MG63 (cell line): ENCODE data around the gene SMLR1. TPM values are rescaled to one million over a fixed set of nuclear protein-coding genes. Genes with fewer than 3 reads are reported as not detected.
A peak's percentile ranks its signal among the peaks of the same experiment; 100 is the strongest.

Experiments
- DNase-seq: peaks from one replicate; pipeline ENCODE4 v3.0.0-alpha.2; 2020
- H3K27me3 ChIP-seq: fragments of 250-450 bp; sonication (Bioruptor Pico); 2 replicates; pipeline ENCODE4 v1.5.1; 2020; ENCODE audit warnings: mild to moderate bottlenecking, moderate library complexity
- H3K36me3 ChIP-seq: fragments of 250-450 bp; sonication (Bioruptor Pico); 2 replicates; pipeline ENCODE4 v1.5.1; 2020; ENCODE audit warnings: mild to moderate bottlenecking, moderate library complexity
- H3K4me3 ChIP-seq: fragments of 250-450 bp; sonication (Bioruptor Pico); 2 replicates; pipeline ENCODE4 v1.5.1; 2020; ENCODE audit warnings: mild to moderate bottlenecking, moderate library complexity
- H3K9me3 ChIP-seq: fragments of 250-450 bp; sonication (Bioruptor Pico); 2 replicates; pipeline ENCODE4 v1.5.1; 2020; ENCODE audit warnings: mild to moderate bottlenecking, moderate library complexity
- total RNA-seq: library from RNA; depleted of rRNA; stranded (reverse); fragments of >200 nt; shearing (Covaris generic); gene quantifications from 2 replicates; pipeline ENCODE4 v1.2.3, GENCODE V29; 2014; ENCODE audit warnings: low replicate concordance

Gene SMLR1
- total RNA-seq, 1 experiment from 2014 or later: not detected

- no peaks in the 10 kb centered on the region; the same call in 1 of the 2 replicates for H3K36me3 ChIP-seq
- H3K4me3 ChIP-seq: no peak overlapping the region
- no peak for DNase-seq
- H3K27me3 ChIP-seq: no peaks in the 10 kb centered on the region
- no peaks in the 10 kb centered on the region for H3K9me3 ChIP-seq
These were observed 12.8 kb downstream of the SMLR1 start for GRCh38 chr6:130840050-130840449.

- peak; percentile 11 for DNase-seq
- Histone ChIP-seq H3K27me3 (no peaks in the 10 kb centered on the region), H3K36me3 (no peaks in the 10 kb centered on the region; the same call in 1 of the 2 replicates), H3K9me3 (no peaks in the 10 kb centered on the region), H3K4me3 (no peak overlapping the region)
These were observed 14.0 kb downstream of the SMLR1 start for GRCh38 chr6:130841128-130841728.

- no peaks in the 10 kb centered on the region for H3K27me3 ChIP-seq
- no peaks in the 10 kb centered on the region; the same call in 1 of the 2 replicates for H3K36me3 ChIP-seq
- DNase-seq: no peak
- no peaks in the 10 kb centered on the region for H3K9me3 ChIP-seq
- H3K4me3 ChIP-seq: no peak overlapping the region
These were observed 16.5 kb downstream of the SMLR1 start for GRCh38 chr6:130843575-130844320.

GRCh38 chr6:130846501-130846900, 19.3 kb downstream of the SMLR1 start:
- Histone ChIP-seq H3K36me3 (no peaks in the 10 kb centered on the region; the same call in 1 of the 2 replicates), H3K4me3 (no peak overlapping the region)

DNA sequence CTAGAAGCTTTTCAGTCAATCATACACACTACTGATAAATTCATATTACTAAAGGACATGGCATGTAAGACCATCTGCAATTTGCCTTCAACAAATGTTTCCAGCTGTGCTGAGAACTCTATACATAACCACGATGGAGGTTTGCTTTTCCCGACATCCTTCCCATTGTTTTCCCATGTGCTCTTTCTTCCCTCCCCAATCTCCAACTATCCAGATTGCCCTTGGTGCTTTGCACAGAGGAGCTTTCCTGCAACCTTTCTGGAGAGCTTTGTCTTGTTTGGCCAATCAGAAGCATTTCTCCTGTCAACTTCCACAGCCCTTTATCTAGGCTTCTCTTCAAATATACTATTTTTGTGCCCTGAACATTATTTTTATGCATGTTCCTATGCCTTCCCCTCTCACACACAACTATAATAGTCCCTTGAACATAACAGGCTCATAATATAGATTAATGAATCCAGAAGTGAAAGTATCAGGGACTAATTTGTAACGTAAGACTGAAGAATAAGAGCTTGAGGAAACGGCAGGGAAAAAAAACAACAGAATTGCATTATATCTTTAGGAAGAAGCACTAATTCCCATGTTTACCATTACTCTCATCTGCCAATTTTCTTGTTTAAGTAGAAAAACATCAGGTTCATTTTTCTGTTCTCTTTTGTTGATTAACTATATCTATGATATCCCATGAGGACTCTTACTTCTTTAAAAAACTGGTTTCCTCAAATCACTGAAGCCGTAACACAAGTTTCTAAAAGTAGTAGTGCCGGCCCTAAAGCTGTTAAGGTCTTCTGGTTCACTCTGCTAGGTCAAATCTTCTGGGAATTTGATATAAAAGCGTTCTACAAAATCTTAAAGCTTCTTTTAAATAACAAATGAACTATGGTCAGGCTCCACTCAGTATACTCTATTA, 20.1 kb downstream of the SMLR1 start:
- DNase-seq: no peak
- no peaks in the 10 kb centered on the region for H3K9me3 ChIP-seq

More at GRCh38 chr6:130846501-130846900, 19.3 kb downstream of the SMLR1 start:
- no peak for DNase-seq
- H3K9me3 ChIP-seq: no peaks in the 10 kb centered on the region
- H3K27me3 ChIP-seq: no peaks in the 10 kb centered on the region

GRCh38 chr6:130848945-130849344, 21.7 kb downstream of the SMLR1 start:
- Histone ChIP-seq H3K36me3 (no peaks in the 10 kb centered on the region; the same call in 1 of the 2 replicates), H3K27me3 (no peaks in the 10 kb centered on the region), H3K4me3 (no peak overlapping the region), H3K9me3 (no peaks in the 10 kb centered on the region)
- DNase-seq: peak; percentile 8

More for the DNA sequence above, 20.1 kb downstream of the SMLR1 start:
- no peak overlapping the region for H3K4me3 ChIP-seq
- no peaks in the 10 kb centered on the region; the same call in 1 of the 2 replicates for H3K36me3 ChIP-seq
- no peaks in the 10 kb centered on the region for H3K27me3 ChIP-seq

- Histone ChIP-seq H3K27me3 (no peaks in the 10 kb centered on the region), H3K9me3 (no peaks in the 10 kb centered on the region), H3K36me3 (peaks cover 3% of the 10 kb centered on the region), H3K4me3 (no peak overlapping the region)
- no peak for DNase-seq
These were observed 22.4 kb downstream of the SMLR1 start for GRCh38 chr6:130849594-130849993.

GRCh38 chr6:130851026-130851425, 23.8 kb downstream of the SMLR1 start:
- no peak for DNase-seq
- Histone ChIP-seq H3K4me3 (no peak overlapping the region), H3K36me3 (peaks cover 7% of the 10 kb centered on the region), H3K9me3 (no peaks in the 10 kb centered on the region), H3K27me3 (no peaks in the 10 kb centered on the region)

GRCh38 chr6:130852844-130853554, 25.8 kb downstream of the SMLR1 start:
- no peak for DNase-seq

GRCh38 chr6:130853555-130854183, 26.5 kb downstream of the SMLR1 start:
- Histone ChIP-seq H3K4me3 (no peak overlapping the region), H3K36me3 (peaks cover 10% of the 10 kb centered on the region; the same call in 1 of the 2 replicates), H3K27me3 (no peaks in the 10 kb centered on the region), H3K9me3 (no peaks in the 10 kb centered on the region)
- peak; percentile 42 for DNase-seq

More at GRCh38 chr6:130852844-130853554, 25.8 kb downstream of the SMLR1 start:
- H3K36me3 ChIP-seq: peaks cover 7% of the 10 kb centered on the region; the same call in 1 of the 2 replicates
- no peak overlapping the region for H3K4me3 ChIP-seq
- H3K27me3 ChIP-seq: no peaks in the 10 kb centered on the region
- H3K9me3 ChIP-seq: no peaks in the 10 kb centered on the region

- Histone ChIP-seq H3K36me3 (peaks cover 15% of the 10 kb centered on the region), H3K4me3 (no peak overlapping the region)
- DNase-seq: no peak
These were observed 30.8 kb downstream of the SMLR1 start for GRCh38 chr6:130858054-130858453.

GRCh38 chr6:130858498-130859160, 31.4 kb downstream of the SMLR1 start:
- H3K9me3 ChIP-seq: no peaks in the 10 kb centered on the region
- no peaks in the 10 kb centered on the region for H3K27me3 ChIP-seq
- H3K36me3 ChIP-seq: peaks cover 18% of the 10 kb centered on the region
- DNase-seq: no peak
- H3K4me3 ChIP-seq: no peak overlapping the region

More at GRCh38 chr6:130858054-130858453, 30.8 kb downstream of the SMLR1 start:
- Histone ChIP-seq H3K27me3 (no peaks in the 10 kb centered on the region), H3K9me3 (no peaks in the 10 kb centered on the region)

DNA sequence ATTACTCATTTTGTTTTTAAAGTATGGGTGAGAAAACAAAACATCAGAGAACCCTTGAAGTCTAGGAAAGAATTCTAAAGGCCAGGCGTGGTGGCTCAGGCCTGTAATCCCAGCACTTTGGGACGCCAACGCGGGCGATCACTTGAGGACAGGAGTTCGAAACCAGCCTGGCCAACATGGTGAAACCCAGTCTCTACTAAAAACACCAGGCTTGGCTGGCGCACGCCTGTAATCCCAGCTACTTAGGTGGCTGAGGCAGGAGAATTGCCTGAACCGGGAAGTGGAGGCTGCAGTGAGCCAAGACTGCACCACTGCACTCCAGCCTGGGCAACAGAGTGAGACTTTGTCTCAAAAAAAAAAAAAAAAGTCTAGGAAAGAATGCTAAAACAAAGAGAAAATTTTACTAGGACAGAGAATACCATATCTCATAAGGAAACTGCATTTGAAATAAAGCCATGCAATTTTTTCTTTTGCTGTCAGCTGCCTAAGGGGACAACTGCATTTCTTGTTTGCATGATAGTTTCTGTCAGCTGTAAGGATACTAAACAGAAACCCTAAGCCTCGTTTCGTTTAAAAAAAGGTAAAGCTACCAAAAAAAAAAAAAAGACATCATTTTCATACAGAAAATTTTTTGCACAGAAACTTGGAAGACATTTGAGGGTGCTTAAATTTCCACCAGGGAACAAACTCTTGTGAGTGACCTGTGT, 32.1 kb downstream of the SMLR1 start:
- H3K9me3 ChIP-seq: no peaks in the 10 kb centered on the region
- DNase-seq: no peak
- no peaks in the 10 kb centered on the region for H3K27me3 ChIP-seq
- H3K36me3 ChIP-seq: peaks cover 17% of the 10 kb centered on the region
- H3K4me3 ChIP-seq: no peak overlapping the region

GRCh38 chr6:130862370-130862769, 35.2 kb downstream of the SMLR1 start:
- Histone ChIP-seq H3K36me3 (peaks cover 20% of the 10 kb centered on the region), H3K27me3 (no peaks in the 10 kb centered on the region), H3K9me3 (no peaks in the 10 kb centered on the region), H3K4me3 (no peak overlapping the region)
- no peak for DNase-seq
